Glutamatergic neuron (in vitro differentiated cells): ENCODE results near the gene CCT2. TPM values are rescaled to one million over a fixed set of nuclear protein-coding genes. Genes with fewer than 3 reads are reported as not detected.

ENCODE experiments used
- DNase-seq: peaks from one replicate; pipeline ENCODE4 v3.0.0; 2022
- H3K27ac Mint-ChIP-seq: one replicate; pipeline ENCODE4 v1.8.0; 2020; ENCODE audit warnings: mild to moderate bottlenecking, mixed read lengths, inconsistent platforms; ENCODE audit not compliant: unreplicated experiment
- H3K27me3 Mint-ChIP-seq: one replicate; pipeline ENCODE4 v1.8.0; 2020; ENCODE audit warnings: mild to moderate bottlenecking, moderate library complexity, mixed read lengths, inconsistent platforms; ENCODE audit not compliant: unreplicated experiment
- H3K36me3 Mint-ChIP-seq: one replicate; pipeline ENCODE4 v1.8.0; 2020; ENCODE audit warnings: mild to moderate bottlenecking, mixed read lengths, inconsistent platforms; ENCODE audit not compliant: unreplicated experiment
- H3K4me1 Mint-ChIP-seq: one replicate; pipeline ENCODE4 v1.8.0; 2020; ENCODE audit warnings: mild to moderate bottlenecking, low read depth, mixed read lengths, inconsistent platforms; ENCODE audit not compliant: unreplicated experiment
- H3K4me3 Mint-ChIP-seq: one replicate; pipeline ENCODE4 v1.8.0; 2020; ENCODE audit warnings: mild to moderate bottlenecking, mixed read lengths, inconsistent platforms; ENCODE audit not compliant: unreplicated experiment
- H3K9me3 Mint-ChIP-seq: one replicate; pipeline ENCODE4 v1.8.0; 2020; ENCODE audit warnings: mild to moderate bottlenecking, moderate library complexity, mixed read lengths, inconsistent platforms; ENCODE audit not compliant: unreplicated experiment
- CTCF ChIP-seq: fragments of 200-600 bp; sonication (generic); IDR thresholded peaks from one replicate; pipeline ENCODE4 v1.5.0; 2021; ENCODE audit not compliant: partially characterized antibody, unreplicated experiment
- total RNA-seq: library from RNA; stranded (reverse); fragmentation: NEBNext Ultra II Directional; extraction: Animal tissue kit (Norgen Biotek cat#: 25700); gene quantifications from one replicate; pipeline ENCODE4 v1.2.1, GENCODE V29; 2021; ENCODE audit not compliant: unreplicated experiment

Gene CCT2
- total RNA-seq, 1 donor from 2014 or later: 298 TPM

- Mint-ChIP-seq H3K9me3 (no peaks in the 10 kb centered on the region), H3K4me3 (no peak overlapping the region), H3K36me3 (no peaks in the 10 kb centered on the region), H3K27ac (peak overlapping the region; percentile 16), H3K27me3 (peaks cover 2% of the 10 kb centered on the region), H3K4me1 (no peaks in the 10 kb centered on the region)
- DNase-seq: no peak
- TF ChIP-seq CTCF: no peak
These were observed 5.2 kb upstream of the CCT2 start for GRCh38 chr12:69580074-69580473.

GRCh38 chr12:69583203-69583602, 2.1 kb upstream of the CCT2 start:
- H3K4me3 Mint-ChIP-seq: no peak overlapping the region
- no peaks in the 10 kb centered on the region for H3K9me3 Mint-ChIP-seq

GRCh38 chr12:69588527-69588926, 3.3 kb downstream of the CCT2 start:
- DNase-seq: no peak
- no peak overlapping the region for H3K4me3 Mint-ChIP-seq
- H3K4me1 Mint-ChIP-seq: no peaks in the 10 kb centered on the region
- no peak overlapping the region for H3K27ac Mint-ChIP-seq
- no peaks in the 10 kb centered on the region for H3K36me3 Mint-ChIP-seq
- peaks cover 3% of the 10 kb centered on the region for H3K27me3 Mint-ChIP-seq
- TF ChIP-seq CTCF: no peak
- no peaks in the 10 kb centered on the region for H3K9me3 Mint-ChIP-seq

More at GRCh38 chr12:69583203-69583602, 2.1 kb upstream of the CCT2 start:
- Mint-ChIP-seq H3K36me3 (no peaks in the 10 kb centered on the region), H3K27ac (no peak overlapping the region), H3K27me3 (peaks cover 4% of the 10 kb centered on the region), H3K4me1 (no peaks in the 10 kb centered on the region)
- no peak for DNase-seq
- TF ChIP-seq CTCF: no peak

GRCh38 chr12:69589082-69589481, 3.8 kb downstream of the CCT2 start:
- TF ChIP-seq CTCF: no peak
- no peak overlapping the region for H3K4me3 Mint-ChIP-seq
- no peaks in the 10 kb centered on the region for H3K9me3 Mint-ChIP-seq
- DNase-seq: no peak
- no peak overlapping the region for H3K27ac Mint-ChIP-seq
- H3K36me3 Mint-ChIP-seq: no peaks in the 10 kb centered on the region
- H3K4me1 Mint-ChIP-seq: no peaks in the 10 kb centered on the region
- peaks cover 3% of the 10 kb centered on the region for H3K27me3 Mint-ChIP-seq

GRCh38 chr12:69595689-69596088, 10.4 kb downstream of the CCT2 start:
- no peaks in the 10 kb centered on the region for H3K36me3 Mint-ChIP-seq

More at GRCh38 chr12:69595689-69596088, 10.4 kb downstream of the CCT2 start:
- no peak for DNase-seq
- Mint-ChIP-seq H3K9me3 (no peaks in the 10 kb centered on the region), H3K4me3 (no peak overlapping the region), H3K4me1 (no peaks in the 10 kb centered on the region), H3K27ac (no peak overlapping the region), H3K27me3 (no peaks in the 10 kb centered on the region)
- no peak for TF ChIP-seq CTCF
